IMR-90 (cell line): Measurements from ENCODE around the gene NRCAM. TPM values are rescaled to one million over a fixed set of nuclear protein-coding genes. Genes with fewer than 3 reads are reported as not detected.

ENCODE experiments used
- ATAC-seq: fragments of 200-7000 bp; cut with Tn5 transposase; 2 replicates; pipeline ENCODE4 v1.9.1; 2020; ENCODE audit warnings: low read depth, mild to moderate bottlenecking, moderate library complexity
- BruUV-seq: library from RNA; stranded (reverse); fragments of 400-500 nt; replicated peaks from 2 replicates; lab custom pipeline; 2021; lab: Mats Ljungman, UMichigan
- CTCF ChIA-PET: fragments of 300-600 bp; formaldehyde crosslinking; extraction: SDS; loops from one replicate; lab custom pipeline; 2021; ENCODE audit warnings: antibody characterized with exemption; lab: Yijun Ruan, JAX
- POLR2A ChIA-PET: fragments of 300-600 bp; sonication (Branson Sonifier 250); formaldehyde crosslinking; loops from one replicate; lab custom pipeline; 2022; ENCODE audit warnings: antibody characterized with exemption; ENCODE audit not compliant: unreplicated experiment; lab: Charles Lee
- DNase-seq: peaks from one replicate; pipeline ENCODE4 v3.0.0; 2013
- H2AFZ ChIP-seq: replicated peaks from 2 replicates; pipeline ENCODE3; 2013; ENCODE audit warnings: low read length, mild to moderate bottlenecking; ENCODE audit not compliant: poor library complexity
- H2AK5ac ChIP-seq: 2 replicates; pipeline ENCODE4 v1.6.1; 2013; ENCODE audit warnings: low read depth, low read length, inconsistent platforms
- H2AK9ac ChIP-seq: replicated peaks from 2 replicates; pipeline ENCODE3; 2013; ENCODE audit warnings: mild to moderate bottlenecking, low read depth, low read length, moderate library complexity; ENCODE audit not compliant: poor library complexity
- H2BK120ac ChIP-seq: 2 replicates; pipeline ENCODE4 v1.6.1; 2013; ENCODE audit warnings: low read depth, low read length, inconsistent platforms
- H2BK15ac ChIP-seq: 3 replicates; pipeline ENCODE4 v1.6.1; 2013; ENCODE audit warnings: low read depth, low read length, inconsistent platforms
- H2BK20ac ChIP-seq: 2 replicates; pipeline ENCODE4 v1.6.1; 2013; ENCODE audit warnings: low read depth, mild to moderate bottlenecking, inconsistent platforms, low read length, moderate library complexity
- H2BK5ac ChIP-seq: 2 replicates; pipeline ENCODE4 v1.6.1; 2013; ENCODE audit warnings: mild to moderate bottlenecking, low read depth, low read length, inconsistent platforms; ENCODE audit not compliant: poor library complexity, severe bottlenecking
- H3K14ac ChIP-seq: replicated peaks from 2 replicates; pipeline ENCODE4 v1.6.1; 2013; ENCODE audit warnings: low read depth, low read length, inconsistent platforms
- H3K18ac ChIP-seq: 2 replicates; pipeline ENCODE4 v1.6.1; 2013; ENCODE audit warnings: low read depth, low read length, control low read depth
- H3K23ac ChIP-seq: 2 replicates; pipeline ENCODE4 v1.6.1; 2013; ENCODE audit warnings: low read depth, low read length, inconsistent platforms
- H3K27ac ChIP-seq: 2 replicates; pipeline ENCODE4 v1.5.1; 2013; ENCODE audit warnings: mild to moderate bottlenecking, control low read depth, low read length; ENCODE audit not compliant: insufficient read depth
- H3K27me3 ChIP-seq: 2 replicates; pipeline ENCODE4 v1.6.1; 2013; ENCODE audit warnings: low read length; ENCODE audit not compliant: control insufficient read depth, insufficient read depth
- H3K36me3 ChIP-seq: 2 replicates; pipeline ENCODE4 v1.6.1; 2013; ENCODE audit warnings: low read length, mixed read lengths; ENCODE audit not compliant: control insufficient read depth, insufficient read depth
- H3K4ac ChIP-seq: 2 replicates; pipeline ENCODE4 v1.6.1; 2013; ENCODE audit warnings: low read depth, low read length, inconsistent platforms
- H3K4me1 ChIP-seq: 2 replicates; pipeline ENCODE4 v1.6.1; 2013; ENCODE audit warnings: low read length, mixed read lengths; ENCODE audit not compliant: control insufficient read depth, insufficient read depth
- H3K4me2 ChIP-seq: 2 replicates; pipeline ENCODE4 v1.6.1; 2013; ENCODE audit warnings: low read depth, mild to moderate bottlenecking, control low read depth, low read length, moderate library complexity
- H3K4me3 ChIP-seq: 2 replicates; pipeline ENCODE4 v1.5.1; 2013; ENCODE audit warnings: low read depth, mild to moderate bottlenecking, control low read depth, low read length, moderate library complexity; ENCODE audit not compliant: insufficient read depth
- H3K56ac ChIP-seq: 2 replicates; pipeline ENCODE4 v1.6.1; 2013; ENCODE audit warnings: low read length, inconsistent platforms; ENCODE audit not compliant: insufficient read depth; ENCODE audit errors: extremely low read depth
- H3K79me1 ChIP-seq, 2 experiments: 2 replicates each; pipeline ENCODE4 v1.6.1; 2013; ENCODE audit warnings: low read length in 2 of 2, inconsistent platforms in 1 of 2, low read depth in 1 of 2
- H3K9ac ChIP-seq: 2 replicates; pipeline ENCODE4 v1.6.1; 2013; ENCODE audit warnings: low read depth, low read length, control low read depth
- H3K9me1 ChIP-seq: 2 replicates; pipeline ENCODE4 v1.6.1; 2013; ENCODE audit warnings: low read length, inconsistent platforms; ENCODE audit not compliant: insufficient read depth
- H3K9me3 ChIP-seq: 2 replicates; pipeline ENCODE4 v1.6.1; 2013; ENCODE audit warnings: low read length; ENCODE audit not compliant: control insufficient read depth, insufficient read depth
- H4K20me1 ChIP-seq: 2 replicates; pipeline ENCODE4 v1.6.1; 2013; ENCODE audit warnings: low read length, inconsistent platforms; ENCODE audit not compliant: insufficient read depth
- H4K5ac ChIP-seq: 2 replicates; pipeline ENCODE4 v1.6.1; 2013; ENCODE audit warnings: mild to moderate bottlenecking, low read depth, low read length, control low read depth
- H4K8ac ChIP-seq, 2 experiments: 2 replicates each; pipeline ENCODE4 v1.6.1; 2013; ENCODE audit warnings: low read depth in 2 of 2, low read length in 2 of 2, control low read depth in 1 of 2, inconsistent platforms in 1 of 2
- H4K91ac ChIP-seq: 2 replicates; pipeline ENCODE4 v1.6.1; 2013; ENCODE audit warnings: low read depth, low read length, inconsistent platforms; ENCODE audit not compliant: insufficient read depth
- BHLHE40 ChIP-seq: fragments of 150-350 bp; IDR thresholded peaks from 2 replicates; pipeline ENCODE4 v1.6.1; 2016; ENCODE audit warnings: mild to moderate bottlenecking, low read depth, low read length
- MAFK ChIP-seq: IDR thresholded peaks from 2 replicates; pipeline ENCODE4 v1.6.1; 2012; ENCODE audit warnings: low read depth, low read length, improper control_type of control experiment
- MAZ ChIP-seq: IDR thresholded peaks from 2 replicates; pipeline ENCODE4 v1.6.1; 2012; ENCODE audit warnings: low read depth, mild to moderate bottlenecking, low read length, improper control_type of control experiment, moderate library complexity, borderline replicate concordance
- NFE2L2 ChIP-seq: fragments of 150-350 bp; IDR thresholded peaks from 2 replicates; pipeline ENCODE4 v1.6.1; 2016; ENCODE audit warnings: low read depth, mild to moderate bottlenecking, low read length
- POLR2A ChIP-seq: IDR thresholded peaks from 2 replicates; pipeline ENCODE4 v1.6.1; 2012; ENCODE audit warnings: mild to moderate bottlenecking, low read depth, low read length
- RCOR1 ChIP-seq: IDR thresholded peaks from 2 replicates; pipeline ENCODE4 v1.6.1; 2012; ENCODE audit warnings: mild to moderate bottlenecking, low read length, improper control_type of control experiment; ENCODE audit not compliant: insufficient replicate concordance
- WGBS, 2 experiments: methylation state at CpG; one replicate each; pipeline versions ENCODE4 v1.1.5 to v1.1.7; 2013; ENCODE audit warnings: missing lambda C conversion rate in 2 of 2; ENCODE audit not compliant: insufficient read length in 1 of 2; ENCODE audit errors: extremely low coverage in 2 of 2; 5-methylcytosine and 5-hydroxymethylcytosine counted together
- dilution Hi-C: fragments of 300-500 bp; cut with HindIII; formaldehyde crosslinking; loops from one replicate; pipeline ENCODE4 v1.14.3; 2018; ENCODE audit warnings: low sequenced_read_pairs; ENCODE audit not compliant: unreplicated experiment
- in situ Hi-C: fragments of 300-500 bp; cut with MboI; formaldehyde crosslinking; loops from 3 replicates; pipeline ENCODE4 v1.14.3; 2019; ENCODE audit warnings: low sequenced_read_pairs, inconsistent platforms, mixed read lengths
- intact Hi-C: fragments of 100-400 bp; cut with micrococcal nuclease; formaldehyde crosslinking; loops from 2 replicates; pipeline ENCODE4 v1.10.0; 2022
- polyA plus RNA-seq, 3 experiments: library from polyadenylated mRNA; depleted of rRNA; stranded (reverse); fragments of >200 nt; gene quantifications; 2 replicates each; pipeline ENCODE4 v1.2.3, GENCODE V29; 2012; ENCODE audit warnings: low replicate concordance in 1 of 3
- total RNA-seq: library from RNA; depleted of rRNA; stranded (reverse); fragments of >200 nt; gene quantifications from 2 replicates; pipeline ENCODE4 v1.2.3, GENCODE V29; 2012

Gene NRCAM
- total and polyA plus RNA-seq, 2 of the 4 experiments (the other 2 are of a cell fraction), result 0.46 to 1.1 TPM

GRCh38 chr7:108134486-108134885, 321.8 kb downstream of the NRCAM start:
- in situ Hi-C loops, result loop anchor here (25.0 kb wide), 1 partner anchor 397 kb away; the partner anchor contains the start of gene CBLL1
- intact Hi-C loops, result loop anchor here (5.0 kb wide), 1 partner anchor 122 kb away; no protein-coding TSS in a partner anchor
- Histone ChIP-seq H2AFZ (no peak overlapping the region), H3K27me3 (no peaks in the 10 kb centered on the region), H3K9ac (no peak overlapping the region), H2AK5ac (no peak overlapping the region), H2AK9ac (no peak overlapping the region), H3K4me3 (no peak overlapping the region), H2BK5ac (no peak overlapping the region), H3K4me1 (peaks cover 2% of the 10 kb centered on the region; the same call in 1 of the 2 replicates), H2BK15ac (no peak overlapping the region), H3K79me1 (no peaks in the 10 kb centered on the region), H4K8ac (no peak overlapping the region), H3K14ac (no peak overlapping the region), H3K18ac (no peak overlapping the region), H3K27ac (no peak overlapping the region), H2BK120ac (no peak overlapping the region), H3K4me2 (no peak overlapping the region), H3K9me1 (no peaks in the 10 kb centered on the region; the same call in 1 of the 2 replicates), H3K23ac (no peak overlapping the region), H2BK20ac (no peak overlapping the region), H4K20me1 (no peaks in the 10 kb centered on the region), H3K56ac (no peak overlapping the region), H3K9me3 (no peaks in the 10 kb centered on the region), H3K36me3 (no peaks in the 10 kb centered on the region), H4K5ac (no peak overlapping the region), H4K91ac (no peak overlapping the region), H3K4ac (no peak overlapping the region)
- TF ChIP-seq NFE2L2 (no peak), MAFK (no peak), BHLHE40 (no peak), MAZ (no peak), RCOR1 (no peak), POLR2A (no peak)
- DNase-seq (no peak), ATAC-seq (no peak)
- CTCF ChIA-PET, result no interaction called here
- BruUV-seq, result no TSS peak
- POLR2A ChIA-PET, result no interaction called here
- no CpG with 5 or more reads among the region's 1 CpG for WGBS, 2 experiments
- dilution Hi-C loops, result loop anchor here (25.0 kb wide), 1 partner anchor 122 kb away; the partner anchor contains the start of gene LAMB1
